GM12878 (cell line): ENCODE measurements around the gene SARS1. TPM values are rescaled to one million over a fixed set of nuclear protein-coding genes. Genes with fewer than 3 reads are reported as not detected.

Source experiments
- ATAC-seq: fragments of 200-7000 bp; cut with Tn5 transposase; 3 replicates; pipeline ENCODE4 v1.9.1; 2020; ENCODE audit warnings: mild to moderate bottlenecking, moderate library complexity
- BruUV-seq: library from RNA; stranded (reverse); fragments of 400-500 nt; replicated peaks from 2 replicates; lab custom pipeline; 2021; lab: Mats Ljungman, UMichigan
- CTCF ChIA-PET: fragments of 300-600 bp; sonication (Branson Sonifier 250); formaldehyde crosslinking; extraction: SDS; loops from one replicate; lab custom pipeline; 2021; ENCODE audit warnings: inconsistent platforms; lab: Yijun Ruan, JAX
- POLR2A ChIA-PET: fragments of 350-600 bp; formaldehyde crosslinking; extraction: SDS; loops from one replicate; lab custom pipeline; 2021; ENCODE audit warnings: inconsistent platforms; lab: Charles Lee
- RAD21 ChIA-PET: fragments of 300-600 bp; sonication (Branson Sonifier 250); formaldehyde crosslinking; loops from one replicate; lab custom pipeline; 2023; ENCODE audit warnings: antibody characterized with exemption; ENCODE audit not compliant: unreplicated experiment; lab: Charles Lee
- SMC1A ChIA-PET: fragments of 300-600 bp; sonication (Branson Sonifier 250); formaldehyde crosslinking; loops from one replicate; lab custom pipeline; 2023; ENCODE audit not compliant: unreplicated experiment, uncharacterized antibody; lab: Charles Lee
- DNase-seq: peaks from one replicate; pipeline ENCODE4 v3.0.0-alpha.2; 2011; ENCODE audit warnings: low read depth, low spot score
- FAIRE-seq: peaks from 3 replicates; lab custom pipeline; 2011; peaks lifted over from hg19 to GRCh38; lab: Jason Lieb, UNC
- H2AFZ ChIP-seq: 2 replicates; pipeline ENCODE4 v1.6.0; 2011; ENCODE audit warnings: low read depth, low read length, control low read depth; ENCODE audit not compliant: control insufficient read depth
- H3K27ac ChIP-seq: 2 replicates; pipeline ENCODE4 v1.5.1; 2011; ENCODE audit warnings: control low read depth; ENCODE audit not compliant: control insufficient read depth, insufficient read depth
- H3K27me3 ChIP-seq, 2 experiments: replicated peaks in 1 of 2; 2 replicates each; pipeline versions ENCODE4 v1.6.0 to v1.6.1; 2011; ENCODE audit warnings: low read length in 1 of 2; ENCODE audit not compliant: control insufficient read depth in 2 of 2, insufficient read depth in 2 of 2
- H3K36me3 ChIP-seq, 2 experiments: 2 replicates each; pipeline ENCODE4 v1.5.1; 2011; ENCODE audit warnings: low read length in 1 of 2; ENCODE audit not compliant: control insufficient read depth in 2 of 2, insufficient read depth in 2 of 2
- H3K4me1 ChIP-seq: 2 replicates; pipeline ENCODE4 v1.6.1; 2011; ENCODE audit warnings: mild to moderate bottlenecking, low read length, moderate library complexity, mixed read lengths; ENCODE audit not compliant: control insufficient read depth, insufficient read depth
- H3K4me2 ChIP-seq: 2 replicates; pipeline ENCODE4 v1.6.0; 2011; ENCODE audit warnings: control low read depth; ENCODE audit not compliant: control insufficient read depth, insufficient read depth
- H3K4me3 ChIP-seq: fragments of 200-600 bp; sonication (generic); 2 replicates; pipeline ENCODE4 v1.5.1; 2016
- H3K79me2 ChIP-seq: 2 replicates; pipeline ENCODE4 v1.6.0; 2011; ENCODE audit warnings: low read length; ENCODE audit not compliant: control insufficient read depth, insufficient read depth
- H3K9ac ChIP-seq: 2 replicates; pipeline ENCODE4 v1.8.0; 2011; ENCODE audit warnings: low read length, control low read depth, mixed read lengths; ENCODE audit not compliant: control insufficient read depth, insufficient read depth
- H3K9me3 ChIP-seq: replicated peaks from 3 replicates; pipeline ENCODE4 v1.5.1; 2011; ENCODE audit warnings: mild to moderate bottlenecking, low read length; ENCODE audit not compliant: control insufficient read depth, insufficient read depth
- H4K20me1 ChIP-seq: 2 replicates; pipeline ENCODE4 v1.6.0; 2011; ENCODE audit not compliant: control insufficient read depth, insufficient read depth
- ATF3 ChIP-seq: IDR thresholded peaks from 2 replicates; pipeline ENCODE4 v1.6.1; 2011; ENCODE audit warnings: low read depth, mild to moderate bottlenecking, low read length, moderate library complexity, borderline replicate concordance; ENCODE audit errors: extremely low read depth
- BHLHE40 ChIP-seq, 2 experiments: fragments of 450-650 bp in 1 of 2; IDR thresholded peaks; 2 replicates each; pipeline ENCODE4 v1.6.1; 2011 to 2017; ENCODE audit warnings: low read depth in 2 of 2, borderline replicate concordance in 1 of 2, improper control_type of control experiment in 1 of 2, low read length in 1 of 2, mild to moderate bottlenecking in 1 of 2
- CHD1 ChIP-seq: IDR thresholded peaks from 2 replicates; pipeline ENCODE4 v1.6.1; 2012; ENCODE audit warnings: low read depth, low read length, improper control_type of control experiment
- GABPA ChIP-seq: IDR thresholded peaks from 2 replicates; pipeline ENCODE4 v1.6.1; 2014; ENCODE audit warnings: antibody characterized with exemption, low read depth, mild to moderate bottlenecking, inconsistent platforms
- HCFC1 ChIP-seq: fragments of 150-350 bp; IDR thresholded peaks from 2 replicates; pipeline ENCODE4 v1.6.1; 2014; ENCODE audit warnings: low read length
- IRF4 ChIP-seq: IDR thresholded peaks from 2 replicates; pipeline ENCODE4 v1.6.1; 2011; ENCODE audit warnings: low read depth, low read length
- NBN ChIP-seq: fragments of 450-650 bp; IDR thresholded peaks from 2 replicates; pipeline ENCODE4 v1.6.1; 2016
- NRF1 ChIP-seq: conservative IDR thresholded peaks from 2 replicates; pipeline ENCODE4 v1.6.1; 2011; ENCODE audit warnings: mild to moderate bottlenecking, low read depth, low read length, improper control_type of control experiment
- RAD51 ChIP-seq: fragments of 450-650 bp; IDR thresholded peaks from 2 replicates; pipeline ENCODE4 v1.6.1; 2016; ENCODE audit warnings: moderate library complexity, mild to moderate bottlenecking, inconsistent platforms
- SMAD1 ChIP-seq: fragments of 450-650 bp; IDR thresholded peaks from 2 replicates; pipeline ENCODE4 v1.6.1; 2018; ENCODE audit warnings: mild to moderate bottlenecking, low read depth; ENCODE audit not compliant: partially characterized antibody
- SP1 ChIP-seq: IDR thresholded peaks from one replicate; pipeline ENCODE4 v1.6.1; 2011; ENCODE audit warnings: low read depth, low read length
- STAT1 ChIP-seq: fragments of 450-650 bp; conservative IDR thresholded peaks from 2 replicates; pipeline ENCODE4 v1.6.1; 2014; ENCODE audit warnings: antibody characterized with exemption, mild to moderate bottlenecking
- TCF7 ChIP-seq: IDR thresholded peaks from 2 replicates; pipeline ENCODE4 v1.6.1; 2014; ENCODE audit warnings: antibody characterized with exemption, borderline replicate concordance
- ZNF24 ChIP-seq: fragments of 450-650 bp; IDR thresholded peaks from 2 replicates; pipeline ENCODE4 v1.6.1; 2017; ENCODE audit warnings: antibody characterized with exemption, mild to moderate bottlenecking
- ZNF622 ChIP-seq: fragments of 450-650 bp; IDR thresholded peaks from 2 replicates; pipeline ENCODE4 v1.6.1; 2017; ENCODE audit warnings: mild to moderate bottlenecking, inconsistent platforms
- WGBS: methylation state at CpG from one replicate; pipeline ENCODE4 v1.1.6; 2016; ENCODE audit warnings: low lambda C conversion rate; ENCODE audit not compliant: insufficient replicate concordance, insufficient coverage; ENCODE audit errors: missing lambda C conversion rate; 5-methylcytosine and 5-hydroxymethylcytosine counted together
- in situ Hi-C: fragments of 300-500 bp; cut with MboI; formaldehyde crosslinking; loops from 9 replicates; pipeline ENCODE4 v1.14.3; 2018; ENCODE audit warnings: mixed read lengths
- intact Hi-C: fragments of 100-400 bp; cut with micrococcal nuclease; formaldehyde crosslinking; loops from one replicate; pipeline ENCODE4 v1.14.2; 2022; ENCODE audit not compliant: unreplicated experiment
- polyA plus RNA-seq, 11 experiments: library from polyadenylated mRNA; depleted of rRNA in 4 of 11; unstranded in 6 of 11; stranded (reverse) in 5 of 11; fragments of >200 nt; fragmentation: Nextera tagmentation in 4 of 11; fragmentation: Illumina TruSeq in 1 of 11; extraction: Ambion mirVana in 4 of 11; extraction: Trizol in 1 of 11; gene quantifications; 1 replicate in 1 of 11; 2 replicates in 10 of 11; pipeline versions ENCODE4 v1.2.1 to v1.2.3, GENCODE V29; 2011 to 2016; ENCODE audit warnings: inconsistent platforms in 2 of 11, missing spikeins in 2 of 11, low read depth in 1 of 11
- total RNA-seq, 4 experiments: library from RNA; depleted of rRNA in 3 of 4; stranded (reverse); fragments of >200 nt in 3 of 4; fragmentation: Illumina TruSeq in 1 of 4; extraction: Trizol in 1 of 4; gene quantifications; 2 replicates each; pipeline versions ENCODE4 v1.2.1 to v1.2.3, GENCODE V29; 2013 to 2021
- TF ChIP-seq, protein P1 (sequence below): fragments of 150-350 bp; IDR thresholded peaks from 2 replicates; pipeline ENCODE4 v1.6.1; 2014; ENCODE audit warnings: mild to moderate bottlenecking, low read depth, low read length

SARS1 gene
- total and polyA plus RNA-seq, 10 of the 15 experiments (the other 5 are each of a cell fraction or from before 2014, with no cell fraction given), result 103 to 202 (median 138) TPM

GRCh38 chr1:109188200-109188599, 25.5 kb upstream of the SARS1 start:
- Histone ChIP-seq H3K9ac (no peak overlapping the region), H3K4me1 (no peaks in the 10 kb centered on the region; the same call in 1 of the 2 replicates), H2AFZ (no peak overlapping the region), H3K79me2 (no peaks in the 10 kb centered on the region), H3K27me3 (no peaks in the 10 kb centered on the region; a peak in 1 of 4 replicates), H3K36me3 (no peaks in the 10 kb centered on the region), H3K4me2 (no peak overlapping the region), H3K27ac (no peak overlapping the region), H3K4me3 (no peak overlapping the region), H4K20me1 (no peaks in the 10 kb centered on the region), H3K9me3 (no peaks in the 10 kb centered on the region)
- 45% methylated on average over 4 of the region's 4 CpGs for WGBS
- DNase-seq (no peak), ATAC-seq (no peak), FAIRE-seq (no peak)
- in situ Hi-C loops, result no loop called here
- POLR2A ChIA-PET, result interaction anchor here (0.6 kb wide), 1 partner anchor 221 kb away, joined by 4 read pairs; no protein-coding TSS in a partner anchor
- RAD21 ChIA-PET, result no interaction called here
- CTCF ChIA-PET, result interaction anchor here (0.8 to 1.5 kb wide), 4 partner anchors 10 to 22 kb away, joined by 3 read pairs; no protein-coding TSS in a partner anchor
- TF ChIP-seq ZNF24 (no peak), GABPA (no peak), NRF1 (no peak), ZNF622 (no peak), SMAD1 (no peak), HCFC1 (no peak), CHD1 (no peak), TCF7 (no peak), STAT1 (no peak), SP1 (no peak), BHLHE40 (IDR thresholded peaks at IDR 0.05; ENCODE audit: borderline replicate concordance in 1 of 2, low read depth in 2 of 2, low read length in 1 of 2) (no peak), IRF4 (no peak), NBN (no peak), RAD51 (no peak), ATF3 (no peak)
- TF ChIP-seq, protein P1, sequence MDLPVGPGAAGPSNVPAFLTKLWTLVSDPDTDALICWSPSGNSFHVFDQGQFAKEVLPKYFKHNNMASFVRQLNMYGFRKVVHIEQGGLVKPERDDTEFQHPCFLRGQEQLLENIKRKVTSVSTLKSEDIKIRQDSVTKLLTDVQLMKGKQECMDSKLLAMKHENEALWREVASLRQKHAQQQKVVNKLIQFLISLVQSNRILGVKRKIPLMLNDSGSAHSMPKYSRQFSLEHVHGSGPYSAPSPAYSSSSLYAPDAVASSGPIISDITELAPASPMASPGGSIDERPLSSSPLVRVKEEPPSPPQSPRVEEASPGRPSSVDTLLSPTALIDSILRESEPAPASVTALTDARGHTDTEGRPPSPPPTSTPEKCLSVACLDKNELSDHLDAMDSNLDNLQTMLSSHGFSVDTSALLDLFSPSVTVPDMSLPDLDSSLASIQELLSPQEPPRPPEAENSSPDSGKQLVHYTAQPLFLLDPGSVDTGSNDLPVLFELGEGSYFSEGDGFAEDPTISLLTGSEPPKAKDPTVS, result no peak
- SMC1A ChIA-PET, result interaction anchor here (0.9 to 1.4 kb wide), 4 partner anchors 19 to 206 kb away, joined by 3 to 5 read pairs (median 3); no protein-coding TSS in a partner anchor
- intact Hi-C loops, result no loop called here
- BruUV-seq, result no TSS peak
